Neural progenitor cell (in vitro differentiated cells): Measurements from ENCODE around the gene EXOSC9.

Source experiments
- CTCF ChIP-seq: fragments of 200-600 bp; sonication (generic); IDR thresholded peaks from 2 replicates; pipeline ENCODE4 v1.5.1; 2017; ENCODE audit warnings: antibody characterized with exemption, mild to moderate bottlenecking
- EZH2 ChIP-seq: fragments of 200-600 bp; sonication (generic); IDR thresholded peaks from 2 replicates; pipeline ENCODE4 v1.6.1; 2017; ENCODE audit warnings: antibody characterized with exemption, mild to moderate bottlenecking, moderate library complexity
- EZH2phosphoT487 ChIP-seq: fragments of 200-600 bp; sonication (generic); IDR thresholded peaks from 2 replicates; pipeline ENCODE4 v1.6.1; 2017; ENCODE audit warnings: antibody characterized with exemption

GRCh38 chr4:121811122-121811521 is 10.0 kb downstream of the EXOSC9 start:
- no peak for TF ChIP-seq CTCF
- no peak for TF ChIP-seq EZH2phosphoT487
- no peak for TF ChIP-seq EZH2
